Liver (tissue), 3 donors: ENCODE results near the gene MYL3.

Experiments used
- GABPA ChIP-seq, 2 donors: IDR thresholded peaks in 1 of 2; conservative IDR thresholded peaks in 1 of 2; 2 replicates each; pipeline ENCODE4 v1.6.1; 2016; ENCODE audit warnings: antibody characterized with exemption in 2 of 2, mild to moderate bottlenecking in 1 of 2, moderate library complexity in 1 of 2
- JUND ChIP-seq, 2 donors: IDR thresholded peaks; 2 replicates each; pipeline ENCODE4 v1.6.1; 2016; ENCODE audit warnings: antibody characterized with exemption in 2 of 2
- TF ChIP-seq, protein P1 (sequence below): fragments of 150-350 bp; IDR thresholded peaks from 2 replicates; pipeline ENCODE4 v1.5.1; 2017; ENCODE audit warnings: improper control_type of control experiment, low read depth, low read length; ENCODE audit not compliant: missing input control
- donor health status: healthy.
- donor health status: healthy.

DNA sequence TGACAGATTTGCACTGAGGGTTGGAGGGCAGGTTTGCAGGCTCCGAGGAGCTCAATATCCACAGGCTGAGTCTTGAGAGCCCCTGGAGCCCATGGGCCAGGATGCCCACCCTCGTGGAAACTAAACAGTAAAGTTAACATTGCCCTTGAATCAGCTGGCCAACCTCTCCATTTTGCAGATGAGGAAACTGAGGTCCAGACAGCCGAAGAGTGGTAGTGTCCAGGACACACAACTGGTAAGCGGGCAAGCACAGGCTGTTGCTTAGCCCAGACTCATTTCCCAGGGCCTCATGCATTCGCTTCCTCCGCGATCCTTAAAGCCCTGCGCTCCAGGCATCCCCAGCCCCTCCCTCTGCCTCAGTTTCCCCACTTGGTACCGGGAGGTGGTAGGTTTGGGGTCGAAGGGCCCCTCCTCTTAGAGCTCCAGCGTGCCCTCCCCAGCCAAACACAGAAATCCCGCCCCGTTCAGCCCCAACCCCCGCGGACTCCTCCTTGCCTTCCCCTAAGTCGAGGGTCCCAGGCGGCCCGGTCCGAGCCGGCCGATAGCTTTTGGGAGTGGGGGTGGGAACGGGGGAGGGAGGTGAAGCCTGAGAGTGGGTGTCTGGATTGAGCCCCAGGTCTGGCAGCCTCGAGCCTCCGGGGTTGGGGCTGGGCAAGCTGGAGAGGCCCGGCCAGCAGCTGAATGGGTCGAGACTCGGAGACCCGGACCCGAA is 17.8 kb upstream of the MYL3 start:
- TF ChIP-seq GABPA (IDR thresholded peaks at IDR 0.05 in 1 of 2, conservative IDR thresholded peaks at IDR 0.05 in 1 of 2), result no peak
- TF ChIP-seq JUND (IDR thresholded peaks at IDR 0.05), result no peak
- TF ChIP-seq, protein P1, sequence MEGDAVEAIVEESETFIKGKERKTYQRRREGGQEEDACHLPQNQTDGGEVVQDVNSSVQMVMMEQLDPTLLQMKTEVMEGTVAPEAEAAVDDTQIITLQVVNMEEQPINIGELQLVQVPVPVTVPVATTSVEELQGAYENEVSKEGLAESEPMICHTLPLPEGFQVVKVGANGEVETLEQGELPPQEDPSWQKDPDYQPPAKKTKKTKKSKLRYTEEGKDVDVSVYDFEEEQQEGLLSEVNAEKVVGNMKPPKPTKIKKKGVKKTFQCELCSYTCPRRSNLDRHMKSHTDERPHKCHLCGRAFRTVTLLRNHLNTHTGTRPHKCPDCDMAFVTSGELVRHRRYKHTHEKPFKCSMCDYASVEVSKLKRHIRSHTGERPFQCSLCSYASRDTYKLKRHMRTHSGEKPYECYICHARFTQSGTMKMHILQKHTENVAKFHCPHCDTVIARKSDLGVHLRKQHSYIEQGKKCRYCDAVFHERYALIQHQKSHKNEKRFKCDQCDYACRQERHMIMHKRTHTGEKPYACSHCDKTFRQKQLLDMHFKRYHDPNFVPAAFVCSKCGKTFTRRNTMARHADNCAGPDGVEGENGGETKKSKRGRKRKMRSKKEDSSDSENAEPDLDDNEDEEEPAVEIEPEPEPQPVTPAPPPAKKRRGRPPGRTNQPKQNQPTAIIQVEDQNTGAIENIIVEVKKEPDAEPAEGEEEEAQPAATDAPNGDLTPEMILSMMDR, result no peak
